ENCODE measurements around the gene HDAC11. TPM values are rescaled to one million over a fixed set of nuclear protein-coding genes. Genes with fewer than 3 reads are reported as not detected.

The HDAC11 gene
- total RNA-seq, 4 donors from 2014 or later, result 15.8 to 41.0 (median 32.2) TPM

DNA sequence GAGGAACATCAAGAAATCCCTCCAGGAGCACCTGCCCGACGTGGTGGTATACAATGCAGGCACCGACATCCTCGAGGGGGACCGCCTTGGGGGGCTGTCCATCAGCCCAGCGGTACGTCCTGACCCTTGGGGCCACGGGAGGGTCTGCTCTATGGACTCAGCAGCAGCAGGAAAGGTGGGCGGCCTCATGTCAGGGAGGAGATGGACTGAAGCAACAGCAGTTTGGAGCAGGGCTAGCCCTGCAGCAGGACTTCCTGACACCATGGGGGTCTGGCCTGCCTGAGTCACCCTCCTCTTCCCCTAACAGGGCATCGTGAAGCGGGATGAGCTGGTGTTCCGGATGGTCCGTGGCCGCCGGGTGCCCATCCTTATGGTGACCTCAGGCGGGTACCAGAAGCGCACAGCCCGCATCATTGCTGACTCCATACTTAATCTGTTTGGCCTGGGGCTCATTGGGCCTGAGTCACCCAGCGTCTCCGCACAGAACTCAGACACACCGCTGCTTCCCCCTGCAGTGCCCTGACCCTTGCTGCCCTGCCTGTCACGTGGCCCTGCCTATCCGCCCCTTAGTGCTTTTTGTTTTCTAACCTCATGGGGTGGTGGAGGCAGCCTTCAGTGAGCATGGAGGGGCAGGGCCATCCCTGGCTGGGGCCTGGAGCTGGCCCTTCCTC, 24.2 kb downstream of the HDAC11 start:
- H3K4me3 ChIP-seq, result no peak overlapping the region
- intact Hi-C loops (cut with DNase I), result no loop called here
- DNase-seq (ENCODE audit: extremely low spot score), result no peak
- H3K9me3 ChIP-seq, result no peaks in the 10 kb centered on the region
- WGBS, result 86% methylated on average over 9 of the region's 23 CpGs
- H3K36me3 ChIP-seq, result peaks cover 4 to 52% (median 16%) of the 10 kb centered on the region in 4 donors
- peaks cover 0 to 19% (median 11%) of the 10 kb centered on the region in 4 donors for H3K4me1 ChIP-seq
- no peaks in the 10 kb centered on the region for H3K27me3 ChIP-seq
- H3K27ac ChIP-seq (replicated peaks in 1 of 4), result no peak overlapping the region
- TF ChIP-seq POLR2AphosphoS5 (IDR thresholded peaks at IDR 0.05), result no peak
- TF ChIP-seq EP300 (IDR thresholded peaks at IDR 0.05), result no peak
- TF ChIP-seq, protein P1, sequence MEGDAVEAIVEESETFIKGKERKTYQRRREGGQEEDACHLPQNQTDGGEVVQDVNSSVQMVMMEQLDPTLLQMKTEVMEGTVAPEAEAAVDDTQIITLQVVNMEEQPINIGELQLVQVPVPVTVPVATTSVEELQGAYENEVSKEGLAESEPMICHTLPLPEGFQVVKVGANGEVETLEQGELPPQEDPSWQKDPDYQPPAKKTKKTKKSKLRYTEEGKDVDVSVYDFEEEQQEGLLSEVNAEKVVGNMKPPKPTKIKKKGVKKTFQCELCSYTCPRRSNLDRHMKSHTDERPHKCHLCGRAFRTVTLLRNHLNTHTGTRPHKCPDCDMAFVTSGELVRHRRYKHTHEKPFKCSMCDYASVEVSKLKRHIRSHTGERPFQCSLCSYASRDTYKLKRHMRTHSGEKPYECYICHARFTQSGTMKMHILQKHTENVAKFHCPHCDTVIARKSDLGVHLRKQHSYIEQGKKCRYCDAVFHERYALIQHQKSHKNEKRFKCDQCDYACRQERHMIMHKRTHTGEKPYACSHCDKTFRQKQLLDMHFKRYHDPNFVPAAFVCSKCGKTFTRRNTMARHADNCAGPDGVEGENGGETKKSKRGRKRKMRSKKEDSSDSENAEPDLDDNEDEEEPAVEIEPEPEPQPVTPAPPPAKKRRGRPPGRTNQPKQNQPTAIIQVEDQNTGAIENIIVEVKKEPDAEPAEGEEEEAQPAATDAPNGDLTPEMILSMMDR (IDR thresholded peaks at IDR 0.05), result no peak
- no peak for TF ChIP-seq POLR2A (IDR thresholded peaks at IDR 0.05; ENCODE audit: low read depth)

GRCh38 chr3:13505147-13506130, 25.3 kb downstream of the HDAC11 start:
- Histone ChIP-seq H3K4me1 (peaks cover 0 to 13% (median 10%) of the 10 kb centered on the region in 4 donors), H3K27ac (replicated peaks in 1 of 4) (no peak overlapping the region), H3K9me3 (no peaks in the 10 kb centered on the region), H3K27me3 (no peaks in the 10 kb centered on the region), H3K4me3 (no peak overlapping the region), H3K36me3 (peaks cover 4 to 47% (median 13%) of the 10 kb centered on the region in 4 donors)
- DNase-seq (ENCODE audit: extremely low spot score), result no peak
- intact Hi-C loops (cut with DNase I), result no loop called here
- TF ChIP-seq, protein P1 (IDR thresholded peaks at IDR 0.05), result no peak
- TF ChIP-seq POLR2A (IDR thresholded peaks at IDR 0.05; ENCODE audit: low read depth) (no peak), EP300 (IDR thresholded peaks at IDR 0.05) (no peak), POLR2AphosphoS5 (IDR thresholded peaks at IDR 0.05) (no peak)
- 94% methylated on average over 12 of the region's 16 CpGs for WGBS

GRCh38 chr3:13506239-13506638, 26.1 kb downstream of the HDAC11 start:
- no peak for DNase-seq (ENCODE audit: extremely low spot score)
- intact Hi-C loops (cut with DNase I), result no loop called here
- peaks cover 4 to 47% (median 13%) of the 10 kb centered on the region in 4 donors for H3K36me3 ChIP-seq
- peaks cover 0 to 13% (median 10%) of the 10 kb centered on the region in 4 donors for H3K4me1 ChIP-seq
- H3K27ac ChIP-seq (replicated peaks in 1 of 4), result no peak overlapping the region
- H3K9me3 ChIP-seq, result no peaks in the 10 kb centered on the region
- TF ChIP-seq POLR2A (IDR thresholded peaks at IDR 0.05; ENCODE audit: low read depth), result no peak
- TF ChIP-seq, protein P1 (IDR thresholded peaks at IDR 0.05), result no peak
- no peak for TF ChIP-seq POLR2AphosphoS5 (IDR thresholded peaks at IDR 0.05)
- TF ChIP-seq EP300 (IDR thresholded peaks at IDR 0.05), result no peak
- WGBS, result 100% methylated on average over 1 of the region's 1 CpG
- no peak overlapping the region for H3K4me3 ChIP-seq
- H3K27me3 ChIP-seq, result no peaks in the 10 kb centered on the region

DNA sequence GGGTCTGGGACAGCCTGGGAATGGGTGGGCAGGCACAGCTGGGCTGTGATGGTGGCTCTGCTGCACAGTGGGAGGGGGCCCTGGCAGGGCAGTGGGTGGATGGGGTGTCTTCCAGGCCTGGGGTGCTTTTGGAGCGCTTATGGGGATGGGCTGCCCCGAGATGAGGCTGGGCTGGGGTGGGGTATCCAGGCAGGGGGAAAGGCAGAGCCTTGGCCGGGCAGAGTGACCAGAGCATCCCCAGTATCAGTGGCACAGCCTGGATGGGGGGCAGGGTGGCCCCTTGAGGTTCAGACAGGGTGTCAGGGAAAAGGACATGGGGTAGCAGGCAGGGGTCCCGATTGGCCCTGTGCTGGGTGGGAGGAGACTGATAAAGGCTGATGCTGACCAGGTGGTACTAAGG, 26.6 kb downstream of the HDAC11 start:
- no peaks in the 10 kb centered on the region for H3K27me3 ChIP-seq
- peaks cover 0 to 13% (median 10%) of the 10 kb centered on the region in 4 donors for H3K4me1 ChIP-seq
- peaks cover 4 to 44% (median 13%) of the 10 kb centered on the region in 4 donors for H3K36me3 ChIP-seq
- no peak overlapping the region for H3K27ac ChIP-seq (replicated peaks in 1 of 4)
- H3K4me3 ChIP-seq, result no peak overlapping the region
- intact Hi-C loops (cut with DNase I), result no loop called here
- DNase-seq (ENCODE audit: extremely low spot score), result no peak
- H3K9me3 ChIP-seq, result no peaks in the 10 kb centered on the region
- TF ChIP-seq POLR2AphosphoS5 (IDR thresholded peaks at IDR 0.05) (no peak), EP300 (IDR thresholded peaks at IDR 0.05) (no peak)
- TF ChIP-seq, protein P1 (IDR thresholded peaks at IDR 0.05), result no peak
- 76% methylated on average over 4 of the region's 4 CpGs for WGBS
